NOMO-1 treated with dmso at 0.1 percent for 144 hours (cell line): ENCODE results near the gene SLC12A5.
A peak's percentile ranks its signal among the peaks of the same experiment; 100 is the strongest.

Experiments
- DNase-seq: peaks from one replicate; lab custom pipeline; 2025; ENCODE audit not compliant: unreplicated experiment; lab: John Stamatoyannopoulos, UW

Gene SLC12A5

DNA sequence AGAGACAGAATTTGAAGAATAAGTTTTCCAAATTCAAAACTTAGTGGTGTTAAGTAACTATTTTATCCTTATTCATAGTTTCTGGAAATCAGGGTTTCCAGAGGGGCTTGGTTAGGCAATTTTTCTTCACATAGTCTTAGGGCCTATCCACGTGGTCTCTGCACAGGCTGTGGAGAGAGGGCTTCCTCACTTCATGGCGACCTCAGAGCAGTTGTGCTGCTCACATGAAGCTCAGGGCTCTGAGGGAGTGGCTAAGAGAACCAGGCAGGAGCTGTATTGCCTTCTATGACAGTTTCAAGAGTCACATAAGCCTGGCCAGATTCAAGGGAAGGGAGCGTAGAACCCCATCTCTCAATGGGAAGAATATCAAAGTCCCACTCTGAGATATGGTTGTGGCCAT lies 75.2 kb downstream of the SLC12A5 start:
- no peak for DNase-seq

GRCh38 chr20:46107061-46107460 lies 78.0 kb downstream of the SLC12A5 start:
- no peak for DNase-seq

- peak; percentile 68 for DNase-seq
Observed at GRCh38 chr20:46108435-46108841, 79.4 kb downstream of the SLC12A5 start.

- no peak for DNase-seq
Observed at GRCh38 chr20:46108976-46109375, 80.0 kb downstream of the SLC12A5 start.
